HUDEP-2 (cell line): Measurements from ENCODE around the gene CLSTN1.
"Not testable (repeated sequence)": the region's sequence is repeated elsewhere in the genome, so short reads cannot be mapped to it uniquely, and the experiment has no call there.

Source experiments
- DNase-seq, 76 experiments: peaks; one replicate each; lab custom pipeline; 2025; ENCODE audit not compliant: unreplicated experiment in 76 of 76; lab: John Stamatoyannopoulos, UW

The CLSTN1 gene

GRCh38 chr1:9833632-9834031 is 9.9 kb upstream of the CLSTN1 start:
- no peak for DNase-seq

- no peak for DNase-seq
These were observed 3.9 kb upstream of the CLSTN1 start for GRCh38 chr1:9827558-9828185.

GRCh38 chr1:9826616-9827015 is 2.9 kb upstream of the CLSTN1 start:
- no peak for DNase-seq

- no peak for DNase-seq
These were observed 2.3 kb upstream of the CLSTN1 start for GRCh38 chr1:9826087-9826486.

- DNase-seq: peak in 10 of 76 experiments; percentile 8 to 28 (median 12)
These were observed 1.6 kb upstream of the CLSTN1 start for GRCh38 chr1:9825093-9826074.

GRCh38 chr1:9824702-9825089 is 931 bp upstream of the CLSTN1 start:
- DNase-seq: no peak

GRCh38 chr1:9823693-9823942 is 147 bp downstream of the CLSTN1 start:
- DNase-seq: no peak

GRCh38 chr1:9822897-9823692 is 670 bp downstream of the CLSTN1 start:
- no peak for DNase-seq

GRCh38 chr1:9822490-9822889 is 1.3 kb downstream of the CLSTN1 start:
- DNase-seq: no peak

GRCh38 chr1:9821710-9822109 is 2.1 kb downstream of the CLSTN1 start:
- no peak for DNase-seq

- DNase-seq: no peak
These were observed 3.2 kb downstream of the CLSTN1 start for GRCh38 chr1:9820521-9820920.

GRCh38 chr1:9817734-9818133 is 6.0 kb downstream of the CLSTN1 start:
- DNase-seq: no peak

GRCh38 chr1:9816199-9816598 is 7.6 kb downstream of the CLSTN1 start:
- DNase-seq: no peak

- DNase-seq: no peak
These were observed 8.6 kb downstream of the CLSTN1 start for GRCh38 chr1:9815150-9815549.

GRCh38 chr1:9814619-9815018 is 9.1 kb downstream of the CLSTN1 start:
- no peak for DNase-seq

- DNase-seq: no peak
These were observed 12.4 kb downstream of the CLSTN1 start for GRCh38 chr1:9811239-9811966.

GRCh38 chr1:9809100-9809510 is 14.7 kb downstream of the CLSTN1 start:
- no peak for DNase-seq

- DNase-seq: no peak
These were observed 15.3 kb downstream of the CLSTN1 start for GRCh38 chr1:9808459-9808858.

GRCh38 chr1:9807541-9807940 is 16.2 kb downstream of the CLSTN1 start:
- no peak for DNase-seq

GRCh38 chr1:9805972-9806371 is 17.8 kb downstream of the CLSTN1 start:
- DNase-seq: not testable (repeated sequence)

- DNase-seq: no peak
These were observed 18.7 kb downstream of the CLSTN1 start for GRCh38 chr1:9805006-9805508.
